ENCODE measurements around the gene SMARCAL1.
A peak's percentile ranks its signal among the peaks of the same experiment; 100 is the strongest.

SMARCAL1 gene

GRCh38 chr2:216428618-216429350 is 16.5 kb downstream of the SMARCAL1 start:
- DNase-seq: peak; percentile 32

- no peak for DNase-seq
Observed at GRCh38 chr2:216429428-216429827, 17.1 kb downstream of the SMARCAL1 start.

GRCh38 chr2:216430811-216431530 is 18.7 kb downstream of the SMARCAL1 start:
- DNase-seq: no peak

GRCh38 chr2:216431531-216431856 is 19.2 kb downstream of the SMARCAL1 start:
- DNase-seq: no peak

GRCh38 chr2:216436383-216436782 is 24.1 kb downstream of the SMARCAL1 start:
- DNase-seq: no peak

- DNase-seq: no peak
Observed at GRCh38 chr2:216441308-216442010, 29.2 kb downstream of the SMARCAL1 start.

- peak; percentile 70 for DNase-seq
Observed at GRCh38 chr2:216445501-216445900, 33.2 kb downstream of the SMARCAL1 start.

- DNase-seq: no peak
Observed at GRCh38 chr2:216446343-216446742, 34.1 kb downstream of the SMARCAL1 start.

GRCh38 chr2:216447293-216447692 is 35.0 kb downstream of the SMARCAL1 start:
- DNase-seq: no peak

GRCh38 chr2:216448829-216449228 is 36.5 kb downstream of the SMARCAL1 start:
- no peak for DNase-seq

GRCh38 chr2:216450346-216450745 is 38.1 kb downstream of the SMARCAL1 start:
- no peak for DNase-seq

GRCh38 chr2:216450784-216451183 is 38.5 kb downstream of the SMARCAL1 start:
- no peak for DNase-seq

GRCh38 chr2:216453955-216454614 is 41.8 kb downstream of the SMARCAL1 start:
- DNase-seq: no peak

- DNase-seq: no peak
Observed at GRCh38 chr2:216463148-216463547, 50.9 kb downstream of the SMARCAL1 start.

GRCh38 chr2:216464104-216464720 is 51.9 kb downstream of the SMARCAL1 start:
- DNase-seq: no peak

- no peak for DNase-seq
Observed at GRCh38 chr2:216465579-216466195, 53.4 kb downstream of the SMARCAL1 start.

GRCh38 chr2:216467845-216468244 is 55.6 kb downstream of the SMARCAL1 start:
- no peak for DNase-seq

GRCh38 chr2:216469661-216470060 is 57.4 kb downstream of the SMARCAL1 start:
- DNase-seq: no peak

GRCh38 chr2:216473187-216473586 is 60.9 kb downstream of the SMARCAL1 start:
- DNase-seq: no peak

GRCh38 chr2:216474925-216475670 is 62.8 kb downstream of the SMARCAL1 start:
- no peak for DNase-seq

GRCh38 chr2:216475767-216476166 is 63.5 kb downstream of the SMARCAL1 start:
- no peak for DNase-seq
